PFSK-1 (cell line): ENCODE measurements around the gene GALNTL6.

ENCODE experiments used
- FOXP2 ChIP-seq: optimal IDR thresholded peaks from 2 replicates; pipeline ENCODE3; 2011; ENCODE audit warnings: borderline replicate concordance, control low read depth, inconsistent platforms; ENCODE audit not compliant: insufficient read depth; ENCODE audit errors: extremely low read length, extremely low read depth
- POLR2AphosphoS5 ChIP-seq: IDR thresholded peaks from 2 replicates; pipeline ENCODE4 v1.6.1; 2012; ENCODE audit warnings: low read depth, mild to moderate bottlenecking, control low read depth, low read length, moderate library complexity
- SIN3A ChIP-seq: IDR thresholded peaks from 2 replicates; pipeline ENCODE4 v1.6.1; 2012; ENCODE audit warnings: mild to moderate bottlenecking, low read length, moderate library complexity, borderline replicate concordance; ENCODE audit not compliant: insufficient read depth
- TAF1 ChIP-seq: IDR thresholded peaks from 2 replicates; pipeline ENCODE4 v1.6.1; 2012; ENCODE audit warnings: low read length, control low read depth, borderline replicate concordance; ENCODE audit not compliant: insufficient read depth
- TF ChIP-seq, protein P1 (sequence below), 2 experiments: IDR thresholded peaks; 2 replicates each; pipeline versions ENCODE4 v1.6.1 to v1.8.0; 2011 to 2012; ENCODE audit warnings: low read depth in 2 of 2, low read length in 2 of 2, control low read depth in 1 of 2, inconsistent platforms in 1 of 2, mild to moderate bottlenecking in 1 of 2, moderate library complexity in 1 of 2; ENCODE audit not compliant: insufficient read depth in 1 of 2

GALNTL6 gene

DNA sequence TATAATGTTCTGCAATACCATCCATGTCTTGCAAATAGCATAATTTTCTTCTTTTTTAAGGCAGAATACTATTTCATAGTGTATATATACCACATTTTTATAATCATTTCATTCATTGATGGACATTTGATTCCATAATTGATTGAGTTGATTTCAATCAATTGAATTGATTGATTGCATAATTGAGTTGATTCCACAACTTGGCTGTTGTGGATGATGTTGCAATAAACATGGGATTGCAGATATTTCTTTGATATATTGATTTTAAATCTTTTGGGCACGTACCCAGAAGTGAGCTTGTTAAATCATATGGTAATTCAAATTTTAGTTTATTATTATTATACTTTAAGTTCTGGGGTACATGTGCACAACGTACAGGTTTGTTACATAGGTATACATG lies 232.8 kb downstream of the GALNTL6 start:
- TF ChIP-seq TAF1 (no peak), FOXP2 (no peak), SIN3A (no peak), POLR2AphosphoS5 (no peak)
- TF ChIP-seq, protein P1, sequence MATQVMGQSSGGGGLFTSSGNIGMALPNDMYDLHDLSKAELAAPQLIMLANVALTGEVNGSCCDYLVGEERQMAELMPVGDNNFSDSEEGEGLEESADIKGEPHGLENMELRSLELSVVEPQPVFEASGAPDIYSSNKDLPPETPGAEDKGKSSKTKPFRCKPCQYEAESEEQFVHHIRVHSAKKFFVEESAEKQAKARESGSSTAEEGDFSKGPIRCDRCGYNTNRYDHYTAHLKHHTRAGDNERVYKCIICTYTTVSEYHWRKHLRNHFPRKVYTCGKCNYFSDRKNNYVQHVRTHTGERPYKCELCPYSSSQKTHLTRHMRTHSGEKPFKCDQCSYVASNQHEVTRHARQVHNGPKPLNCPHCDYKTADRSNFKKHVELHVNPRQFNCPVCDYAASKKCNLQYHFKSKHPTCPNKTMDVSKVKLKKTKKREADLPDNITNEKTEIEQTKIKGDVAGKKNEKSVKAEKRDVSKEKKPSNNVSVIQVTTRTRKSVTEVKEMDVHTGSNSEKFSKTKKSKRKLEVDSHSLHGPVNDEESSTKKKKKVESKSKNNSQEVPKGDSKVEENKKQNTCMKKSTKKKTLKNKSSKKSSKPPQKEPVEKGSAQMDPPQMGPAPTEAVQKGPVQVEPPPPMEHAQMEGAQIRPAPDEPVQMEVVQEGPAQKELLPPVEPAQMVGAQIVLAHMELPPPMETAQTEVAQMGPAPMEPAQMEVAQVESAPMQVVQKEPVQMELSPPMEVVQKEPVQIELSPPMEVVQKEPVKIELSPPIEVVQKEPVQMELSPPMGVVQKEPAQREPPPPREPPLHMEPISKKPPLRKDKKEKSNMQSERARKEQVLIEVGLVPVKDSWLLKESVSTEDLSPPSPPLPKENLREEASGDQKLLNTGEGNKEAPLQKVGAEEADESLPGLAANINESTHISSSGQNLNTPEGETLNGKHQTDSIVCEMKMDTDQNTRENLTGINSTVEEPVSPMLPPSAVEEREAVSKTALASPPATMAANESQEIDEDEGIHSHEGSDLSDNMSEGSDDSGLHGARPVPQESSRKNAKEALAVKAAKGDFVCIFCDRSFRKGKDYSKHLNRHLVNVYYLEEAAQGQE (IDR thresholded peaks at IDR 0.05; ENCODE audit: insufficient read depth in 1 of 2, low read depth in 2 of 2, low read length in 2 of 2), result no peak

DNA sequence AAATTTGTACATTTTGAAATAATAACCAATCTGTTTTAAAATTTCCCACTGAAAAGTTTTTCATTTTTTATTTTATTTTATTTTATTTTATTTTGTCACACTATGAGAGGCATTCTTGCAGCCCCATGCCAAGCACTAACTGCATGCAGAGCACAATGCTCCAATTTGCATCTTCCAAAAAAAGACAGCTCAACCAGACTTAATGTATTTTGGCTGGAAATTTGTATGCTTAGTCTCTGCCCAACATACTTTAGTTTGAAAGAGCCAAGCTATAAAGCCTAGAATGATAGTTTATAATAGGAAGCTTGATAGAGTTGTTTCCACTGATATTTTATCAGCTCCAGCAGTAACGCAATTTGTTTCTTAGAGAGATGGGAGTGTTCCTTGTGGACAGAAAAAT lies 235.5 kb downstream of the GALNTL6 start:
- TF ChIP-seq TAF1 (no peak), FOXP2 (no peak), POLR2AphosphoS5 (no peak), SIN3A (no peak)
- TF ChIP-seq, protein P1 (IDR thresholded peaks at IDR 0.05; ENCODE audit: insufficient read depth in 1 of 2, low read depth in 2 of 2, low read length in 2 of 2), result no peak

DNA sequence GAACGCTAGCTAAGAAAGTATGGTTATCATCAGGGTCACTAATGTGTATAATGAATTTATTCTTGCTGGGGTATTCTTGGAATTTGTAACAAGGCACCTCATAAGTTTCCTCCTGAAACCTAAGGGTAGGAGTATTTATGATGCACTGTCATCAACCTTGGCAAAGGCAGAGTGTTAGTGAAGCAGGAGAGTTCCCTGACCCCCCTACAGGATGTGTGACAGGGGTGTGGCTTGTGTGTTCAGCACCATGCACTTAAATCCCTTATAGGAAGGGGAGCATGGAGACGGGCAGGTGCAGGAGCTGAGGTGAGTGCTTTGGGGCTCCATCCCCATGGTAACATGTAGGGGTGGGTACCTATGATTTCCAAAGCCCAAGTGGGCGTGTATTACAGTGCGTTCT lies 237.7 kb downstream of the GALNTL6 start:
- TF ChIP-seq SIN3A, result no peak
- no peak for TF ChIP-seq POLR2AphosphoS5
- TF ChIP-seq FOXP2, result no peak
- TF ChIP-seq TAF1, result no peak
- TF ChIP-seq, protein P1 (IDR thresholded peaks at IDR 0.05; ENCODE audit: insufficient read depth in 1 of 2, low read depth in 2 of 2, low read length in 2 of 2), result no peak

DNA sequence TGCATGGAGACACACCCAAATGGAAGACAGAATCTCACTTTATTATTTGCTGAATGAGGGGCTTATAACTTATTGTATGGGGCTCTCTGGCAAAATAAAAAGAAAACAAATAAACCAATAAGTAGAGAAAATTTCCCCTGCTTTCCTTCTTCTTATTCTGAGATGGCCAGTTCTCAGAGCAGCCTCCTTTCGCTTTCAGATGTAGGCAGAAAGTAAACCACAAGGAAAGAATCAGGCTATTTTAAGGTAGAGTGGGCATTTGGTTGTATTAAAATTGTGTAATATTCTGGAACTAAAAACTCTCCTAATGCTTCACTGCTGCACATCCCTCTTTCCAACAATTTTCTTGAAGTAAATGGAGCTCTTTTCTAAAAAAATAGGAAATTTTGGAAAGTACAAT lies 241.8 kb downstream of the GALNTL6 start:
- TF ChIP-seq SIN3A (no peak), TAF1 (no peak), FOXP2 (no peak), POLR2AphosphoS5 (no peak)
- TF ChIP-seq, protein P1 (IDR thresholded peaks at IDR 0.05; ENCODE audit: insufficient read depth in 1 of 2, low read depth in 2 of 2, low read length in 2 of 2), result no peak

DNA sequence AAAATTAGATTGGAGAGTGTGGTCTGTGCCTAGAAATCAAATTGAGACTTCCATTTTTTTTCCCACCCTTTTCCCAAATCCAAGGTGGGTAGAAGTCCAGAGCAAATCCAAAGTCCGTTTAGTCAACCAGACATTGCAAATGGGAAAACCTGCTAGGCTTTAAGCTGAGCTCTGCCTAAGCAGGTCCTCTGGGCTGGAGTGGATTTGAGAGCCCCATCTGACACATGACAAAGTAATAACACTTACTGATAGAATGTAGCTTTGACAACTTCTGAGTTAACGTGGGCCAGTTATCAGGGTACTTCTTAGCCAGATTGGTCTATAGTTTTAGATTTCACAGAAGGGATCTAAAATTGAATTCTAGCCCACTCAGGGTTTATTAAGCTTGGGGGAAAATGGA lies 242.3 kb downstream of the GALNTL6 start:
- no peak for TF ChIP-seq TAF1
- no peak for TF ChIP-seq POLR2AphosphoS5
- TF ChIP-seq, protein P1 (IDR thresholded peaks at IDR 0.05; ENCODE audit: insufficient read depth in 1 of 2, low read depth in 2 of 2, low read length in 2 of 2), result no peak
- TF ChIP-seq SIN3A, result no peak
- no peak for TF ChIP-seq FOXP2
